WERI-Rb-1 (cell line): ENCODE measurements around the gene CAMSAP1.

ENCODE experiments used
- DNase-seq: peaks from one replicate; pipeline ENCODE4 v3.0.0-alpha.2; 2020
- H3K27ac ChIP-seq: fragments of 250-450 bp; sonication (Bioruptor Pico); 2 replicates; pipeline ENCODE4 v1.5.1; 2020; ENCODE audit warnings: mild to moderate bottlenecking, moderate library complexity
- H3K27me3 ChIP-seq: fragments of 250-450 bp; sonication (Bioruptor Pico); 2 replicates; pipeline ENCODE4 v1.5.1; 2021; ENCODE audit warnings: mild to moderate bottlenecking, low read depth, moderate library complexity; ENCODE audit not compliant: insufficient read depth, severe bottlenecking
- H3K36me3 ChIP-seq: fragments of 250-450 bp; sonication (Bioruptor Pico); 2 replicates; pipeline ENCODE4 v1.5.1; 2020; ENCODE audit warnings: mild to moderate bottlenecking, moderate library complexity
- H3K4me3 ChIP-seq: 2 replicates; pipeline ENCODE4 v1.5.1; 2011; ENCODE audit warnings: low read depth, mild to moderate bottlenecking, control low read depth, low read length
- H3K9me3 ChIP-seq: fragments of 250-450 bp; sonication (Bioruptor Pico); 2 replicates; pipeline ENCODE4 v1.5.1; 2021; ENCODE audit warnings: mild to moderate bottlenecking, moderate library complexity; ENCODE audit not compliant: severe bottlenecking
- TF ChIP-seq, protein P1 (sequence below): IDR thresholded peaks from 2 replicates; pipeline ENCODE4 v1.5.1; 2011; ENCODE audit warnings: low read depth, mild to moderate bottlenecking, control low read depth, inconsistent platforms, low read length

Gene CAMSAP1

DNA sequence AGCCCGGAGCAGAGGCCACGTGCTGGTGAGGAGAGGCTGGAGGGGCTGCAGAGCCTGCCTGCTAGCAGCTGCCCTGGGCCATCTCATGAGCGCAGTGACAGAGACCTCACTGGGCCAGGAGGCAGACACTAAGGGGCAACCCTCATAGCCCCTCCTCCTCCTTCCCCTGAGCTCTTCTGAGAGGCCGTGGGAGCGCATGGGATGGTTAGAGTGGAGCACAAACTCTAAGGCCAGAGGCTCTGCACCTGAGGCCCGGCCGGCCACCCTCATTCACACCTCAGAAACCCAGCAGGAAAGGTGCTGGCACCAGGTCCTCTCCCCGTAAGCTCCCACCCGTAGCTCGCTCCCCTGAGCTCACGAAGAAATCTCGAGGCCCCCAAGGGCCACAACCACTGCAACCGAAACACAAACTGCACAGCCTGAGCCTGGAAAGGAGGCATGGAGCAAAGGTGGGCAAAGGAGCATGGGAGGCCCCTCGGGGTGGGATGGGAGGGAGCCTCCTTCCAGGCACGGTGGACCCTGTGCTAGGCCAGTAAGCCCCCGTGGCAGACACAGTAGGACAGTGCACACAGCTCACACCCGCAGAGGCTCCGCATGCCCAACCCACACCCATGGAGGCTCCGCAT is 17.7 kb downstream of the CAMSAP1 start:
- TF ChIP-seq, protein P1, sequence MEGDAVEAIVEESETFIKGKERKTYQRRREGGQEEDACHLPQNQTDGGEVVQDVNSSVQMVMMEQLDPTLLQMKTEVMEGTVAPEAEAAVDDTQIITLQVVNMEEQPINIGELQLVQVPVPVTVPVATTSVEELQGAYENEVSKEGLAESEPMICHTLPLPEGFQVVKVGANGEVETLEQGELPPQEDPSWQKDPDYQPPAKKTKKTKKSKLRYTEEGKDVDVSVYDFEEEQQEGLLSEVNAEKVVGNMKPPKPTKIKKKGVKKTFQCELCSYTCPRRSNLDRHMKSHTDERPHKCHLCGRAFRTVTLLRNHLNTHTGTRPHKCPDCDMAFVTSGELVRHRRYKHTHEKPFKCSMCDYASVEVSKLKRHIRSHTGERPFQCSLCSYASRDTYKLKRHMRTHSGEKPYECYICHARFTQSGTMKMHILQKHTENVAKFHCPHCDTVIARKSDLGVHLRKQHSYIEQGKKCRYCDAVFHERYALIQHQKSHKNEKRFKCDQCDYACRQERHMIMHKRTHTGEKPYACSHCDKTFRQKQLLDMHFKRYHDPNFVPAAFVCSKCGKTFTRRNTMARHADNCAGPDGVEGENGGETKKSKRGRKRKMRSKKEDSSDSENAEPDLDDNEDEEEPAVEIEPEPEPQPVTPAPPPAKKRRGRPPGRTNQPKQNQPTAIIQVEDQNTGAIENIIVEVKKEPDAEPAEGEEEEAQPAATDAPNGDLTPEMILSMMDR, result no peak
- Histone ChIP-seq H3K4me3 (no peak overlapping the region), H3K27me3 (no peaks in the 10 kb centered on the region), H3K27ac (peak overlapping the region; percentile 69), H3K9me3 (no peaks in the 10 kb centered on the region), H3K36me3 (peaks cover 18% of the 10 kb centered on the region)
- peak; percentile 35 for DNase-seq

DNA sequence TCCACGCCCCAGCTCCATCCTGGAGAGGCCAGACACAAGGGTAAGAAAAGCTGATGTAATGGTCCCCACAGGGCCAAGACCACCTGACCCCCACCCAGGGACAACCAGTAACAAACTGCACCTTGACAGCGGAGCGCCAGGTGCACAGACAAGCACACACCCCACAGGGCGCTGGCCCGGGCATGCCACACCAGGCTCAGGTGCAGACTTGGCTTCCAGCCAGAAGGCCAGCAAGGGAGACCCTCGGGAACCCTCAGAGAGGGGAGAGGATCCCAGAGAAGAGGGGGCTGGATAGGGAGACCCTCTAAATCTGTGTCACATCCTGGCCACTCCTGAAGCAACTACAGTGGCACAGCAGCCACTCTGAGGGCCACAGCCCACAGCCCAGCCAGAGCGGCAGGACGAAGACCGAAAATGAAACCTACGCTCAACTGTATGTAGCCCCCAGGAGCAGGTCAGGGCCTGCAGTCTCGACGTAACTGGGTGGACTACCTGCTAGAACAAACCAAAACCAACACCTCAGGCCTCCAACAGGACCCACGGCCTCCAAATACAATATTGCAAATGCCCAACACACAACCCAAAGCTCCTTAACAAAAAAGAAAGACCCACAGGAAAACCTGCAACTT is 18.5 kb downstream of the CAMSAP1 start:
- TF ChIP-seq, protein P1, result no peak
- Histone ChIP-seq H3K36me3 (peaks cover 17% of the 10 kb centered on the region), H3K4me3 (no peak overlapping the region), H3K27me3 (no peaks in the 10 kb centered on the region), H3K9me3 (no peaks in the 10 kb centered on the region), H3K27ac (peak overlapping the region; percentile 69)
- no peak for DNase-seq

DNA sequence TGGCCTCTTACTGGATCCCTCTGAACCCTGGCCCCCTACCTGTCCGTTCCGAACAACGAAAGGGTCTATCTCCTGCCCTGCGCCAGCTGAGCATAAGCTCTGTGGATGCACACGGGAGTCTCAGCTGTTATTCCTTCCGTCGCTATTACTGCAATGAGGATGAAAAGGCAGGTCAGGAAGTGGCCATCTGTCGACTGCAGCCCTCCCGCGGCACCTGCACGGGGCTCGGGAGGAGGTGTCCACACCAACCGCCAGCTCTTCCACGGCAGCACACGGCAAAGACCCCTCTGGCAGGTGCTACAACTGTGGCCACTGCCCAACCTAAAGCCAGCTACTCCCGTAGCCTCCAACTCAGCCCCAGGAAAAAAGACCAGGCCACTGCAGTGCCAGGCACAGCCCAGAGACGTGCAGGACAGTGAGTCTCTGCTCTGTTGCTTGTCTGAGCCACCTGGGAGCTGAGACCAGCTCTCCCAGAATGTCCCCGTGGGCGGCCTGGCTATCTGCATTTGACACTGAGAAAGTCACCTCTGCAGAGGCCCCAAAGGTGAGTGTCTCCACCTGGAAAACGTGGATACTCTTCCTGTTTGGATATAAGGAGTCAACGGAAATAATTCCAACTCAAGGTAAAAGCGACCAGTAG is 19.1 kb downstream of the CAMSAP1 start:
- TF ChIP-seq, protein P1, result no peak
- peak; percentile 59 for DNase-seq
- H3K36me3 ChIP-seq, result peaks cover 17% of the 10 kb centered on the region
- H3K4me3 ChIP-seq, result peak overlapping the region; percentile 24
- peak overlapping the region; percentile 69 for H3K27ac ChIP-seq
- no peaks in the 10 kb centered on the region for H3K9me3 ChIP-seq
- H3K27me3 ChIP-seq, result no peaks in the 10 kb centered on the region

DNA sequence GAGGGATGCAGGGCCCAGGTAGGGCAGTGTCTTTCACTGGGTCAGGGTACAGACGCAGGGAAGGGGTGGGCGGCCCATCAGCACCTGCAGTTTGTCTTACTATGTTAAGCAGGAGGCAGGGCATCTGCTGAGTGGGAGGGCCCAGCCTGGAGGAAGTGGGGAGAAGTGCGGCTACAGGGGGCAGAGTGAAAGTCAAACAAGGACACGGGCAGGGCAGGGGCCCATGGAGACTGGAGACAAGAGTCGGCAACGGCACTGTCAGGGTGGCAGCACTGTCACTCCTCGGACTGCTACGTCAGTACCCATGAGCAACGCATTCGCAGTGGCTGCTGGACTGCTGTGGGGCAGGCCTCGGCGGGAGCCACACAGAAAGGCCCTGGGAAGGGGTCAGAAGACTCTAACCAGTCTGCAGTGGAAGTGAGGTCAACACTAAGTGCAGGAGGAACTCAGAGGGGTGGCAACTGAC is 19.7 kb downstream of the CAMSAP1 start:
- Histone ChIP-seq H3K27me3 (no peaks in the 10 kb centered on the region), H3K4me3 (peak overlapping the region; percentile 24), H3K36me3 (peaks cover 20% of the 10 kb centered on the region), H3K27ac (peak overlapping the region; percentile 69), H3K9me3 (no peaks in the 10 kb centered on the region)
- TF ChIP-seq, protein P1, result no peak
- peak; percentile 57 for DNase-seq

DNA sequence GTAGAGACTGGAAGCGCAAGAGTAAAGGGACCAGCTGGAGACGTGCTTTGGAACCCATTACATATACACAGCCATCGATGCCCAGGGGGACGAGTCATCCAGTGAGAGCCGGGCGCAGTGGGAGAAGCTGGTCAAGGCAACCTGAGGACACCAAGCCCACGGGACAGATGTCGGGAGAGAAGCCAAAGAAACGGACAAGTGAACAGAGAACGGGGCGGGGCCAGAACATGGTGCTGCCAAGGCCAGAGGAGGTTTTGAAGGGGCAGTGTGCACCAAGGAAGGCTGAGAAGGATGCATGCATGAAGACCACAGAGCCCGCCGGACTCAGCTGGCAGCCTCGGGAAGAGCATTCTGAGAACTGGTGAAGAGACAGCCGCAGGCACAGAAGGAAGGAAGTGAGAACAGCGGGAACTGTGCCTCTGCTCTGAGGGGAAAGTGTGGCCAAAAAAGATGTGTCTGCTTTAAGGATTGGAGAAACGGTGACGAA is 20.3 kb downstream of the CAMSAP1 start:
- Histone ChIP-seq H3K36me3 (peaks cover 26% of the 10 kb centered on the region), H3K4me3 (no peak overlapping the region), H3K9me3 (no peaks in the 10 kb centered on the region), H3K27me3 (no peaks in the 10 kb centered on the region), H3K27ac (peak overlapping the region; percentile 69)
- DNase-seq, result peak; percentile 61
- TF ChIP-seq, protein P1, result no peak
